ENCODE results near the gene DLG1.

- no peak for TF ChIP-seq POLR2A (IDR thresholded peaks at IDR 0.05)
- TF ChIP-seq, protein P1, sequence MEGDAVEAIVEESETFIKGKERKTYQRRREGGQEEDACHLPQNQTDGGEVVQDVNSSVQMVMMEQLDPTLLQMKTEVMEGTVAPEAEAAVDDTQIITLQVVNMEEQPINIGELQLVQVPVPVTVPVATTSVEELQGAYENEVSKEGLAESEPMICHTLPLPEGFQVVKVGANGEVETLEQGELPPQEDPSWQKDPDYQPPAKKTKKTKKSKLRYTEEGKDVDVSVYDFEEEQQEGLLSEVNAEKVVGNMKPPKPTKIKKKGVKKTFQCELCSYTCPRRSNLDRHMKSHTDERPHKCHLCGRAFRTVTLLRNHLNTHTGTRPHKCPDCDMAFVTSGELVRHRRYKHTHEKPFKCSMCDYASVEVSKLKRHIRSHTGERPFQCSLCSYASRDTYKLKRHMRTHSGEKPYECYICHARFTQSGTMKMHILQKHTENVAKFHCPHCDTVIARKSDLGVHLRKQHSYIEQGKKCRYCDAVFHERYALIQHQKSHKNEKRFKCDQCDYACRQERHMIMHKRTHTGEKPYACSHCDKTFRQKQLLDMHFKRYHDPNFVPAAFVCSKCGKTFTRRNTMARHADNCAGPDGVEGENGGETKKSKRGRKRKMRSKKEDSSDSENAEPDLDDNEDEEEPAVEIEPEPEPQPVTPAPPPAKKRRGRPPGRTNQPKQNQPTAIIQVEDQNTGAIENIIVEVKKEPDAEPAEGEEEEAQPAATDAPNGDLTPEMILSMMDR (IDR thresholded peaks at IDR 0.05) = no peak
Measured at GRCh38 chr3:197155046-197155445, 143.4 kb downstream of the DLG1 start.
